NB4 (cell line): ENCODE measurements around the gene KATNB1.
"Not testable (repeated sequence)": the region's sequence is repeated elsewhere in the genome, so short reads cannot be mapped to it uniquely, and the experiment has no call there.

Experiments
- DNase-seq: peaks from one replicate; pipeline ENCODE4 v3.0.0; 2010; ENCODE audit warnings: low read depth
- H3K4me3 ChIP-seq: one replicate; pipeline ENCODE4 v1.5.1; 2011; ENCODE audit warnings: mild to moderate bottlenecking, low read depth, low read length, moderate library complexity
- MYC ChIP-seq: IDR thresholded peaks from 2 replicates; pipeline ENCODE4 v1.6.1; 2011; ENCODE audit warnings: low read depth, low read length
- POLR2A ChIP-seq: IDR thresholded peaks from 2 replicates; pipeline ENCODE4 v1.6.1; 2011; ENCODE audit warnings: mild to moderate bottlenecking; ENCODE audit not compliant: insufficient read length; ENCODE audit errors: extremely low read depth
- TF ChIP-seq, protein P1 (sequence below): IDR thresholded peaks from 2 replicates; pipeline ENCODE4 v1.6.1; 2011; ENCODE audit warnings: low read depth, low read length
- TF ChIP-seq, protein P2 (sequence below): IDR thresholded peaks from one replicate; pipeline ENCODE4 v1.5.1; 2012; ENCODE audit warnings: low read depth, low read length

Gene KATNB1

DNA sequence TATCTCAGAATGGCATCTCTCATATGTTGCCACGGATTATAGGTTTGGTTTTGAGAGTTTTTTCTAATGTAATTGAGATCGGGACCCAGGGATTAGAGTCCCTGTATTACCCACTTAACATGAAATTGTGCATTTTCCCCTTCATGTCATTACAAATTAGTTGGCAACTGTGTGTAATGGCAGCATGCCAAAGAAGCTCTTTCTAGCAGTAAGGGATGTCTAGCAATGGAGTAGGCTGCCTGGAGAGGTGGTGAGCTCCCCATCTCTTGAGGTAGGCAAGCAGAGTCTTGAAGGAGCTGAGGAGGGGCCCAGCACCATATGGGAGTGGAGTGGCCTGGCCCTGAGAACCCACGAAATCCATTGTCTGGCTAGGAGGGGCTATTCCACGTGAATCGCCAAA is 10.0 kb upstream of the KATNB1 start:
- no peak overlapping the region for H3K4me3 ChIP-seq
- no peak for DNase-seq
- no peak for TF ChIP-seq MYC
- TF ChIP-seq, protein P1, sequence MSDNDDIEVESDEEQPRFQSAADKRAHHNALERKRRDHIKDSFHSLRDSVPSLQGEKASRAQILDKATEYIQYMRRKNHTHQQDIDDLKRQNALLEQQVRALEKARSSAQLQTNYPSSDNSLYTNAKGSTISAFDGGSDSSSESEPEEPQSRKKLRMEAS: no peak
- no peak for TF ChIP-seq POLR2A
- TF ChIP-seq, protein P2, sequence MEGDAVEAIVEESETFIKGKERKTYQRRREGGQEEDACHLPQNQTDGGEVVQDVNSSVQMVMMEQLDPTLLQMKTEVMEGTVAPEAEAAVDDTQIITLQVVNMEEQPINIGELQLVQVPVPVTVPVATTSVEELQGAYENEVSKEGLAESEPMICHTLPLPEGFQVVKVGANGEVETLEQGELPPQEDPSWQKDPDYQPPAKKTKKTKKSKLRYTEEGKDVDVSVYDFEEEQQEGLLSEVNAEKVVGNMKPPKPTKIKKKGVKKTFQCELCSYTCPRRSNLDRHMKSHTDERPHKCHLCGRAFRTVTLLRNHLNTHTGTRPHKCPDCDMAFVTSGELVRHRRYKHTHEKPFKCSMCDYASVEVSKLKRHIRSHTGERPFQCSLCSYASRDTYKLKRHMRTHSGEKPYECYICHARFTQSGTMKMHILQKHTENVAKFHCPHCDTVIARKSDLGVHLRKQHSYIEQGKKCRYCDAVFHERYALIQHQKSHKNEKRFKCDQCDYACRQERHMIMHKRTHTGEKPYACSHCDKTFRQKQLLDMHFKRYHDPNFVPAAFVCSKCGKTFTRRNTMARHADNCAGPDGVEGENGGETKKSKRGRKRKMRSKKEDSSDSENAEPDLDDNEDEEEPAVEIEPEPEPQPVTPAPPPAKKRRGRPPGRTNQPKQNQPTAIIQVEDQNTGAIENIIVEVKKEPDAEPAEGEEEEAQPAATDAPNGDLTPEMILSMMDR: no peak

DNA sequence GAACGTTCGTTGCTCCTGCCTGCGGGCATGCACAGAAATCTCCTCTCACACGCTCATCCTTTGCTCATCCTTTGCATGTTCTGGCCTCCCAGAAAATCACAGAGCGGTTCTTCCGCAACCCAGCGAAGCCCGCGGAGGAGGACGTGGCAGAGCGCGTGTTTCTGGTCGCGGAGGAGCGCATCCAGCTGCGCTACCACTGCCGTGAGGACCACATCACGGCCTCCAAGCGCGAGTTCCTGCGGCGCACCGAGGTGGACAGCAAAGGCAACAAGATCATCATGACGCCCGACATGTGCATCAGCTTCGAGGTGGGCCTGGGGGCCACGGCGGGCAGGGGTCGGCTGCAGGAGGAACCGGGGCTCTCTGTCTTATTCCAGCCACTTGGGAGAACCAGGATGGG is 9.6 kb upstream of the KATNB1 start:
- DNase-seq: no peak
- no peak overlapping the region for H3K4me3 ChIP-seq
- TF ChIP-seq MYC (no peak), POLR2A (no peak)
- TF ChIP-seq, protein P1: no peak
- TF ChIP-seq, protein P2: no peak

DNA sequence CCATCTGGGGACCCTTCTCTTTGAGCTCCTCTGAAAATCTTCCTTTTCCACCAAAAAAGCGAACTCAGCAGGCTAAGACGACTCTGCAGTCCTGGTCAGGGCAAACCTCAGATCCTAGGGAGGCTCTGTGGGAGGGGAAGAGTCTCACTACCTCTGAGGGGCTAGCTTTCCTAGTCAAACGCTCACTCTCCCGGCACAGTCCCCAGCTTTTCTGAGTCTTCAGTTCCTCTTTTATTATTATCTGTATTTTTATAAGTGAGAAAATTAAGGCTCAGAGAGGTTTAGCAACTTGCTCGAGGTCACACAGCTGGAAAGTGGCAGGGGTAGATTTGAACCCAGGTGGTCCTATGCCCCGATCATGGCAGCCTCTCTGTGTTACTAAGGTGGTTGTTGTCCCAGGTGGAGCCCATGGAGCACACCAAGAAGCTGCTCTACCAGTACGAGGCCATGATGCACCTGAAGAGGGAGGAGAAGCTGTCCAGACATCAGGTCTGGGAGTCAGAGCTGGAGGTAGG is 9.1 kb upstream of the KATNB1 start:
- no peak for TF ChIP-seq MYC
- DNase-seq: no peak
- H3K4me3 ChIP-seq: no peak overlapping the region

DNA sequence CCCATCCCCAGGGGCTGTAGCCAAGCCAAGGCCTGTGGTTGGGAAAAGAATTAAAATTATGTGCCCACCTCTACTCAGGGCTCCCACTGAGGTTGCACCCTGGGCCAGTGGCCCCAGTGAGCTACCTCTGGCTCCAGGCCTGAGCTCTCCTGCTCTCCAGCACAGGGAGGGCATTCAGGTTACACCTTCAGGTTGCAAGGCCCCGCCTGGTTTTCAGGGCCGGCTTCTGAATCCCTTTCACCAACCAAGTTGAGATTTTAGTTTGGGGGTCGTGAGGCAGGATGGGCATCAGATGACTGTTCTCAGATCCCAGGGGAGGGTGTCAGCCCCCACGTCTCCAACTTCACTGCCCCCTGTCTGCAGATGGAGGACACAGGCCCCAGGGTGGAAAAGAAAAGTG is 8.0 kb upstream of the KATNB1 start:
- no peak for DNase-seq
- no peak for TF ChIP-seq MYC
- TF ChIP-seq POLR2A: no peak
- TF ChIP-seq, protein P2: peak; percentile 13
- TF ChIP-seq, protein P1: no peak
- no peak overlapping the region for H3K4me3 ChIP-seq

GRCh38 chr16:57728336-57729181 is 7.0 kb upstream of the KATNB1 start:
- DNase-seq: no peak
- no peak overlapping the region for H3K4me3 ChIP-seq
- TF ChIP-seq, protein P2: no peak
- TF ChIP-seq POLR2A (no peak), MYC (no peak)
- TF ChIP-seq, protein P1: no peak

DNA sequence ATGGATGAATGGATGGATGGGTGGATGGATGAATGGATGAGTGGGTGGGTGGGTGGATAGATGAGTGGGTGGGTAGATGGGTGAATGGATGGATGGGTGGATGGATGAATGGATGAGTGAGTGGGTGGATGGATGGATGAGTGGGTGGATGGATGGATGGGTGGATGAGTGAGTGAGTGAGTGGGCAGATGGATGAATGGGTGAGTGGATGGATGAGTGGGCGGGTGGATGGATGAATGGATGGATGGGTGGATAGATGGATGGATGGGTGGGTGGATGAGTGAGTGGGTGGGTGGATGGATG is 6.4 kb upstream of the KATNB1 start:
- TF ChIP-seq POLR2A (no peak), MYC (no peak)
- TF ChIP-seq, protein P2: no peak
- TF ChIP-seq, protein P1: no peak
- DNase-seq: no peak
- no peak overlapping the region for H3K4me3 ChIP-seq

- not testable (repeated sequence) for H3K4me3 ChIP-seq, DNase-seq
These were observed 5.7 kb upstream of the KATNB1 start for GRCh38 chr16:57729852-57730251.
